Stimulated activated CD8-positive, alpha-beta memory T cell treated with anti-CD3 and anti-CD28 coated beads, Interleukin-15, amount 100 ng/mL, for 1 hour (primary cell): Measurements from ENCODE around the gene SCMH1.
"Not testable (repeated sequence)": the region's sequence is repeated elsewhere in the genome, so short reads cannot be mapped to it uniquely, and the experiment has no call there.

Experiments
- DNase-seq: peaks from one replicate; pipeline ENCODE4 v3.0.0-alpha.2; 2020; ENCODE audit warnings: low read depth

SCMH1 gene

GRCh38 chr1:41249319-41249718 lies 7.2 kb upstream of the SCMH1 start:
- DNase-seq: no peak

DNA sequence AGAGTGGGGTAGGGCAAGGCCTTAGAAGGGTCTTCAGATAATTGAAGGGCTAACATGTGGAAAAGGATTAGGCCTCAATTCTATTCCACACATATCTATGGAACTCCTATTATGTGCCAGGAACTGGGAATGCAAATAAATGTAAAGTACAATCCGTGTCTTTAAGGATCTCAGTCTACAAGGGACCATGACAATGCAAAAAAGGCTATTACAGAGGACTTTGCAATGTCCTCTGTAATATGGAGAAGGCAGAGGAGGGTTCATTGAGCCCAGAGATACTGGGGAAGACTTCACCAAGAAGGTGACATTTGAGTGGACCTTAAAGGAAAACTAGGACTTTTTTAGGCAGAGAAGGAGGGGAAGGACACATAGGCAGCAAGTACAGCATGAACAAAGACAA lies 4.5 kb upstream of the SCMH1 start:
- no peak for DNase-seq

DNA sequence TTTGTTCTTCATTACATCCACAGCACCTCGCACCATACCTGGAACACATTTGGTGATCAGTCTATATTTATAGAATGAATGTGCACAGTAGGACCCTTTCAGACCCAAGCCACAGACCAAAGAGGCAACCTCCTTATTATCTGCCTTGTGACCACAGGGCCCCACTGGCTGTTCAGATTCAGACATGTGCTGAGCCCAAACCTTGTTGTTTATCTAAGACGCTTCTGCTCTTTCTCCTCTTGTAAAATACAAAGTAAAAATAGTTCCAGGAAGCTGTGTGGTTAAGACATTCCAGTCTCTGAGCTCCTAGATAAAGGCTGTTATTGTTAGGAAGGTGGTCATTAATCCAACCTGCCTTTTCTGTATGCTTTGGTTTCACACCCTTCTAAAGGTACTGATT lies 3.6 kb upstream of the SCMH1 start:
- DNase-seq: no peak

GRCh38 chr1:41243079-41243385 lies 926 bp upstream of the SCMH1 start:
- DNase-seq: no peak

DNA sequence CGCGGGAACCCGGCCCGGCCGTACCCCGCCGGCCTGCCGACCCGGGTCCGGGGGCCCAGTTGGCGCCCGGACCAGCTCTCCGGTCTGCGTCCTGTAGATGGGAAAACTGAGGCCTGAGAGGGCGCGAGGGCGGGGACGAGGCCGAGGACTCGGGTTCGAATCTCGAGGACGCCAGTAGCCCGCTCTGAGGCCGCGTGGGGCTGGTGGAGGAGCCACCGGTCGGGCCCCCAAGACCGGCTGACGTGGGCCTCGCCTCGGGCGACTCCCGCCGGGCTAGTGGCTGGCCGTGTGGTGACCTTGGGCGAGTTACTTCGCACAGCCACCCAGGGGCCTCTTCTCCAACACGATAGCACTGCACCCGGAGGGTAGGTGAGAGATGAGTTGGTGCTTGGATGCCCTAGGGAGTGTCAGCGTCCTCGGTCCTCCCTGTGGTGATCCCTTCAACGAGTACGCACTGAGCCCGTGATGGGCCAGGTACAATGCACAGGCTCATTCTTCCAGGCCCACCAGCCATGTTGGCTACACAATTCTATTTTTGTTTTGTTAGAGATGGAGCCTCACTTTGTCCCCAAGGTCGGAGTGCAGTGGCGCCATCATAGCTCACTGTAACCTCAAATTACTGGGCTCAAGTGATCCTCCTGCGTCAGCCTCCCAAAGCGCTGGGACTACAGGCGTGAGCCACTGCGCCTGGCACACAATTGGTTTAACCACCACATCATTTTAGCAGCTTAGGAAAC lies 404 bp upstream of the SCMH1 start:
- DNase-seq: no peak

- no peak for DNase-seq
Measured at GRCh38 chr1:41241354-41241748, 755 bp downstream of the SCMH1 start.

DNA sequence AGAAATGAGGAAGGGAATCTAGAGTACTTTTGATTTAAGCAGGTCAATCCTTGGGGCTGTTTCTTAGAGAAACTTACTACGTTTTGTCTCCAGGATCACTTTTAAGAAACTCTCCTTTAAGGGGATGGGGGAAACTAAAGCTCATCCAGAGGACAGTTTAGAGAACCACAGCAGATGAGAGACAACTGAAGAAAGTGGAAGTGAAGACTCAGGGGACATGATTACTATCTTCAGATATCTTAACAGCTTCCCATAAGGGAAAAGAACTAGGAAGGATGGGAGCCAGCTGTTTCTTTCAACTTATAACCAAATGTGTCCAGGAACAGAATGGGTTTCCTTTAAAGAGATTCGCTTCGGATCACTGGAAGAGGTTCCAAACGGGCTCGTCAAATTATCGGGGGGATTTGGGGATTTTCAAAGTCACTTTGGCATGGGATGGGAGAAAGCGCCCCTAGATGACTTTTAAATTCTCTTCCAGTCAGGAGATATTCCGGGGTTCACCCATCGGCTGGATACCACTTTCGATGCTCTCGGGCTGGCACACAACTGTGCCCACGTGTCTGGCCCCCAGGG lies 1.2 kb downstream of the SCMH1 start:
- DNase-seq: no peak

DNA sequence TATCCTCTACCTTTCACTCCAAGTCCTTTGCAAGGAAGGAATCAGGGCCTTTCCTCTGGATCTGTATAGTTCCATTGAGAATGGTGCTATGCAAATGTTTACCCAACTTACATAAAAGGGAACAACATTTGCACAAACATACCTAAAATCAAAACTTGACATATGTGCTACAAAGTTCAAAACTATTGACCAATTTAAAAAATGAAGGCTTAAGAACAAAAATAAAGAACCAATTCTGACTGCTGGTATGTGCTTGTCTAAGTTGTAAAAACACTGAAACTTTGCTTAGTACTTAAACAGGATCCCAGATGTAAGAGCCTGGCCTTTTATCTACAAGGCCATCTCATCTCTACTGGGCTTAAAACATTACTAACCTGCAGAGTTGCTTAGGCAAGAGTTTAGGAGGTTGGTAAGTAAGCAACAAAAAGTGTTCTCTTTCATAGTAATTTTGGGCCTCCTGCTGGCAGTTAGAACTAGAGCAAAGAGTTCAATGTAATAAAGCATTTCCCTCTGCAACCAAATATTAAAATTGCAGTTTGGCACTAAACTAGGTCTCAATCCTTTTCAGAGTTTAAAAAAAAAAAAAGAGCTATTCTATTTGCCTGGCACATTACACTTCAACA lies 2.0 kb downstream of the SCMH1 start:
- DNase-seq: no peak

DNA sequence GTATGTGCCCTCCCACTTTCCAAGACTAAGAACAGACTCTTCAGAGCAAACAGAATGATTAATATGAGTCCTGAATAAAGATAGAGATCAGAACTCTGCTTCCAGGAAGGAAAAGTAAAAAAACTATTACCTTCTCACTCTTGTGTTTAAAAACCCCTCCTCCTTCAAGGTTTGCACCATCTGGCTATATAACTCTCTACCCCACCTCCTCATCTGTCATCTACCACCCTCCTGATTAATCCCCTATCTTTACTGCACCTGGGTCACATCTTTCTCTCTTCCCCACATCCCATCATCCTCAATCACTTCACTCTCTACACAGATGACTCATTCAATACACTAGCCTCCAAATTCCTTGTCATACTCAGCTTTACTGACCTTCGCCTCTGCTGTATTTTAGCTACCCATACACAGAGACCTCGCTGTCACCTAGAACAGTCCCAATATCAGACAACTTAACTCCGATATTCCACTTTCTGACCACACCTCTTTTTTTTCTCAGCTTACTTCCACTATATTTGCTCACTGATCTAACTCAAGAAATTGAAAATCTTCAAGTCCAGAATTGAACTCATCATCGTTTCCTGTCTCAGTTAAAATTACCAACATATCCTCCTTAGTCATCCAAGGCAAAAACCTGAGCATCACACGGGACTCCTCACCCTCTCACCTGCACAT lies 3.7 kb downstream of the SCMH1 start:
- no peak for DNase-seq

- DNase-seq: no peak
Measured at GRCh38 chr1:41236781-41237180, 5.3 kb downstream of the SCMH1 start.

- DNase-seq: no peak
Measured at GRCh38 chr1:41235893-41236292, 6.2 kb downstream of the SCMH1 start.

GRCh38 chr1:41233708-41234107 lies 8.4 kb downstream of the SCMH1 start:
- DNase-seq: no peak

GRCh38 chr1:41232305-41232704 lies 9.8 kb downstream of the SCMH1 start:
- DNase-seq: no peak

DNA sequence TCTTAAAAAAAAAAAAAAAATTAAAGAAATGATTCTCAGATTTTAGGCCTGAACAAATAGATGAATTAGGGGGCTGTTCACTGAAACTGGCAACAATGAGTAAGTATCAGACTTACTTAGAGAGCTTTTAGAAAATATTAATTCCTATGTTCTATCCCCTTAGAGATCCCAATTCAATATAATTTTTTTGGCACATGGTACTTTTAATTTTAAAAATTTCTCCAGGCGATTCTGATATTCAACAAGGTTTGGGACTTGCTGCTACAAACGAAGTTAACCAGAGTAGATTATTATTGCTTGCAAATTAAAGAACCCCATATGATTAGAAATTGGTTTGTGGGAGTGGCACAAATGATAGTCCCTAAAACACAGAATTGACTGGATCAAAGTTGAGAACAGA lies 11.4 kb downstream of the SCMH1 start:
- DNase-seq: no peak

GRCh38 chr1:41229219-41229618 lies 12.9 kb downstream of the SCMH1 start:
- not testable (repeated sequence) for DNase-seq

- DNase-seq: no peak
Measured at GRCh38 chr1:41226815-41227434, 15.2 kb downstream of the SCMH1 start.

DNA sequence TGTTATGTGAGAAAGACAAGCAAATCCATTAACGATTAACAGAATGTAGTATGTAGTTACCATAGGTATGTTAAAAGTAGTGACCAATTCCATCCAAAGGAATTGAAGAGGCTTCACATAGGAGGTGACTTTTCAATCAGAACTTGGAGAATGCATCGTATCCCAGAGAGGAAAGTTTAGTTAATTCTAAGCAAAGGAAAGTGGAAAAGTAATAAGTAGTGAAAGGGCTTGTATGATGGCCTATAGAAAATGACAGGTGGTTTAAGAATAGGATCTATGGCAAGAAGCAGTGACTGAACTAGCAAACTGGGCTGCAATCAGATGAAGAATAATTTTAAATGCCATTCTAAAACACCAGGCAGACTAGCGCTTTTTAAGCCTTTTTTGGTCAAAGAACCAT lies 16.6 kb downstream of the SCMH1 start:
- no peak for DNase-seq

DNA sequence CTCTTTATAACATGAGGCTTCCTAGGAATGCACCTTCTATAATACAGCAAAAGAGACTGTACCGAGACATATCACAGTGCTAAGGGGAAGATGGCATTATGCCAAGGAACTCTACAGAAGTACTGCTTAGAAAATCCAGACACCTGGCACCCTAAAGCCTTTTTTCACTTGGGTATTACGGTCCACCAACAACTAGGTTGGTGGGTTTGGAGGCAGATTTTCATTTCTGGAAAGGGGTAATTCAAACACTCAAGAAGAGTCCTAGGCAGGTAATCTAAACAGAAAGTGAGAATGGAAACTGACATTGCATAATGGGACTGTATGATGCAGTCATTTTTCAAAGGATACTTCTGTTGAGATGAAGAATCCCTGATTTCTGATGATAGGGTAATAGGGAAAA lies 19.6 kb downstream of the SCMH1 start:
- DNase-seq: no peak

- DNase-seq: no peak
Measured at GRCh38 chr1:41221995-41222394, 20.1 kb downstream of the SCMH1 start.

DNA sequence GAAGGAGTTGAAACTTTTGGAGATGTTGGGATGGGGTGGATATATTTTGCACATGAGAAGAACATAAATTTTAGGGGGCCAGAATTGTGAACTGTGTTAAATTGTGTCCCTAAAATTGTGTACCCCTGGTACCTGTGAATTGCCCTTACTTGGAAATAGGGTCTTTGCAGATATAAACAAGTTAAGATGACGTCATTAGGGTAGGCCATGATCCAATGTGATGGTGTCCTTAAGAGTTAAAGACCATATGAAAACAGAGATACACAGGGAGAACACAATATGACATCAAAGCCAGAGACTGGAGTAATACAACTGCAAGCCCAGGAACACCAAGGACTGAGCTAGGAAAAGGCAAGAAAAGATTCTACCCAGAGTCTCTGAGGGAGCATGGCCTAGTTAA lies 24.0 kb downstream of the SCMH1 start:
- DNase-seq: no peak

DNA sequence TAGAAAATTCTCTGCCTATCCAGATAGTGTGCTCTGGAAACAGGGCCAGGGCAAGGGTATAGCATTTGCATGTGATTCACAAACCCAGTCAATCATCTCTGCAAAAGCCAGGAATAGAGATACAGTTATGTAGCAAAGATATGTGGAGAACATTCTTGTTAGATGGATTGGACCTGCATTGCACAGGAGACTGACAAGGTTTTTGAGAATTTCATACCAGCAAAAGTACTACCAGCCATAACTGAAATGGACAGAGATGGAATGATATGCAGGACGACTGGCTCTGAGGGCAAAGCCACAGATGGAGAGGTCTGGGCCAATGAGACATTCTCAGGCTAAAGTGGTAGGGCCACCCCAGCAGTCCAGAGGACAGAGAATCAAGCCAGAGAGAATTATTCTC lies 24.7 kb downstream of the SCMH1 start:
- DNase-seq: no peak

GRCh38 chr1:41215623-41216022 lies 26.5 kb downstream of the SCMH1 start:
- DNase-seq: no peak

- DNase-seq: no peak
Measured at GRCh38 chr1:41213341-41213740, 28.8 kb downstream of the SCMH1 start.
